H1 (cell line): ENCODE data around the gene DCTN2. TPM values are rescaled to one million over a fixed set of nuclear protein-coding genes. Genes with fewer than 3 reads are reported as not detected.

ENCODE experiments used
- CTCF ChIA-PET: fragments of 300-600 bp; sonication (Branson Sonifier 250); formaldehyde crosslinking; loops from one replicate; lab custom pipeline; 2021; ENCODE audit not compliant: partially characterized antibody; lab: Charles Lee
- POLR2A ChIA-PET: fragments of 300-600 bp; sonication (Branson Sonifier 250); formaldehyde crosslinking; loops from one replicate; lab custom pipeline; 2021; ENCODE audit warnings: inconsistent platforms; ENCODE audit not compliant: partially characterized antibody; lab: Charles Lee
- DNase-seq, 2 experiments: peaks; one replicate each; pipeline versions ENCODE4 v3.0.0 to v3.0.0-alpha.2; 2010 to 2022; ENCODE audit warnings: low spot score in 2 of 2, low read depth in 1 of 2, mixed read lengths in 1 of 2
- FAIRE-seq: peaks from 2 replicates; lab custom pipeline; 2011; peaks lifted over from hg19 to GRCh38; lab: Jason Lieb, UNC
- H2AFZ ChIP-seq: 2 replicates; pipeline ENCODE4 v1.8.1; 2012; ENCODE audit warnings: low read length, inconsistent platforms
- H2AK5ac ChIP-seq: 2 replicates; pipeline ENCODE4 v1.6.1; 2013; ENCODE audit warnings: low read depth, low read length
- H2BK120ac ChIP-seq: replicated peaks from 2 replicates; pipeline ENCODE3; 2013; ENCODE audit warnings: low read depth, low read length, inconsistent platforms
- H2BK12ac ChIP-seq: 2 replicates; pipeline ENCODE4 v1.6.1; 2013; ENCODE audit warnings: low read depth, low read length
- H2BK15ac ChIP-seq: 2 replicates; pipeline ENCODE4 v1.6.1; 2013; ENCODE audit warnings: low read length
- H2BK20ac ChIP-seq: 2 replicates; pipeline ENCODE4 v1.6.1; 2013; ENCODE audit warnings: low read length
- H2BK5ac ChIP-seq: 2 replicates; pipeline ENCODE4 v1.6.1; 2013; ENCODE audit warnings: low read depth, low read length
- H3K14ac ChIP-seq: 2 replicates; pipeline ENCODE4 v1.6.1; 2013; ENCODE audit warnings: inconsistent platforms; ENCODE audit not compliant: insufficient read length
- H3K18ac ChIP-seq: 2 replicates; pipeline ENCODE4 v1.6.1; 2013; ENCODE audit warnings: low read length; ENCODE audit errors: extremely low read depth
- H3K23ac ChIP-seq: 2 replicates; pipeline ENCODE4 v1.6.1; 2013; ENCODE audit warnings: inconsistent platforms; ENCODE audit not compliant: insufficient read length
- H3K23me2 ChIP-seq: 2 replicates; pipeline ENCODE4 v1.6.1; 2013; ENCODE audit warnings: low read depth, low read length
- H3K27ac ChIP-seq: 2 replicates; pipeline ENCODE4 v1.6.1; 2011; ENCODE audit warnings: low read depth, low read length, inconsistent platforms
- H3K27me3 ChIP-seq, 4 experiments: replicated peaks in 1 of 4; 1 replicate in 1 of 4; 2 replicates in 3 of 4; pipeline versions ENCODE4 v1.6.1 to v1.8.1; 2011 to 2013; ENCODE audit warnings: low read length in 3 of 4, mild to moderate bottlenecking in 3 of 4, inconsistent platforms in 2 of 4, mixed read lengths in 2 of 4, moderate library complexity in 1 of 4; ENCODE audit not compliant: control insufficient read depth in 3 of 4, insufficient read depth in 3 of 4; ENCODE audit errors: extremely low read depth in 1 of 4
- H3K36me3 ChIP-seq, 4 experiments: 2 replicates each; pipeline versions ENCODE4 v1.6.1 to v1.8.1; 2011 to 2013; ENCODE audit warnings: mild to moderate bottlenecking in 4 of 4, low read length in 3 of 4, moderate library complexity in 2 of 4, control low read depth in 1 of 4, inconsistent platforms in 1 of 4; ENCODE audit not compliant: insufficient read depth in 4 of 4, control insufficient read depth in 2 of 4
- H3K4ac ChIP-seq: replicated peaks from 2 replicates; pipeline ENCODE3; 2013; ENCODE audit warnings: low read length, low read depth, mixed read lengths, inconsistent platforms; ENCODE audit not compliant: insufficient read length
- H3K4me1 ChIP-seq, 4 experiments: replicated peaks in 1 of 4; 1 replicate in 1 of 4; 2 replicates in 3 of 4; pipeline versions ENCODE4 v1.6.1 to v1.8.1; 2011 to 2013; ENCODE audit warnings: low read length in 3 of 4, inconsistent platforms in 2 of 4, mixed read lengths in 1 of 4; ENCODE audit not compliant: insufficient read depth in 4 of 4, control insufficient read depth in 3 of 4
- H3K4me2 ChIP-seq, 2 experiments: 2 replicates each; pipeline versions ENCODE4 v1.6.1 to v1.8.1; 2011 to 2013; ENCODE audit warnings: low read depth in 2 of 2, low read length in 2 of 2, control low read depth in 1 of 2, inconsistent platforms in 1 of 2, mild to moderate bottlenecking in 1 of 2; ENCODE audit not compliant: insufficient read depth in 1 of 2
- H3K4me3 ChIP-seq, 4 experiments: fragments of 200-600, 300-600 bp in 1 of 4; sonication (generic), shearing (Covaris generic), sonication (Bioruptor Twin) in 1 of 4; 2 replicates each; pipeline versions ENCODE4 v1.5.1 to v1.8.1; 2011 to 2016; ENCODE audit warnings: low read length in 4 of 4, low read depth in 3 of 4, control low read depth in 2 of 4, inconsistent platforms in 2 of 4, mild to moderate bottlenecking in 2 of 4, mixed read lengths in 1 of 4, moderate library complexity in 1 of 4; ENCODE audit not compliant: insufficient read depth in 2 of 4; ENCODE audit errors: extremely low read depth in 1 of 4
- H3K56ac ChIP-seq: replicated peaks from 2 replicates; pipeline ENCODE3; 2013; ENCODE audit warnings: low read depth, mild to moderate bottlenecking, mixed read lengths, low read length, inconsistent platforms; ENCODE audit not compliant: insufficient read length
- H3K79me1 ChIP-seq: 2 replicates; pipeline ENCODE4 v1.6.1; 2013; ENCODE audit warnings: low read depth, low read length, control low read depth
- H3K79me2 ChIP-seq, 2 experiments: 2 replicates each; pipeline versions ENCODE4 v1.6.1 to v1.8.1; 2012 to 2013; ENCODE audit warnings: low read length in 2 of 2, mild to moderate bottlenecking in 2 of 2, inconsistent platforms in 1 of 2; ENCODE audit not compliant: insufficient read depth in 2 of 2, control insufficient read depth in 1 of 2
- H3K9ac ChIP-seq, 4 experiments: replicated peaks in 1 of 4; 1 replicate in 1 of 4; 2 replicates in 3 of 4; pipeline versions ENCODE4 v1.6.1 to v1.8.1; 2011 to 2013; ENCODE audit warnings: low read depth in 3 of 4, low read length in 3 of 4, control low read depth in 2 of 4, mild to moderate bottlenecking in 2 of 4, moderate library complexity in 2 of 4, inconsistent platforms in 1 of 4; ENCODE audit errors: extremely low read depth in 1 of 4
- H3K9me3 ChIP-seq, 2 experiments: 2 replicates each; pipeline versions ENCODE4 v1.6.1 to v1.8.1; 2012 to 2013; ENCODE audit warnings: mild to moderate bottlenecking in 2 of 2, moderate library complexity in 2 of 2, control low read depth in 1 of 2, inconsistent platforms in 1 of 2, low read depth in 1 of 2, low read length in 1 of 2, mixed read lengths in 1 of 2; ENCODE audit not compliant: insufficient read depth in 2 of 2
- H4K20me1 ChIP-seq, 2 experiments: replicated peaks in 1 of 2; 2 replicates each; pipeline versions ENCODE3 to v1.8.1; 2011 to 2013; ENCODE audit warnings: inconsistent platforms in 2 of 2, low read length in 2 of 2, mild to moderate bottlenecking in 1 of 2; ENCODE audit not compliant: insufficient read depth in 2 of 2, control insufficient read depth in 1 of 2
- H4K5ac ChIP-seq: 2 replicates; pipeline ENCODE4 v1.6.1; 2013; ENCODE audit warnings: low read length, low read depth, mixed read lengths, inconsistent platforms; ENCODE audit not compliant: insufficient read length
- H4K8ac ChIP-seq: 2 replicates; pipeline ENCODE4 v1.8.0; 2013; ENCODE audit warnings: mild to moderate bottlenecking, moderate library complexity, low read length, inconsistent platforms; ENCODE audit not compliant: insufficient read depth; ENCODE audit errors: extremely low read depth
- H4K91ac ChIP-seq: replicated peaks from 2 replicates; pipeline ENCODE3; 2013; ENCODE audit warnings: low read length, mixed read lengths, inconsistent platforms; ENCODE audit not compliant: insufficient read length
- CHD1 ChIP-seq: IDR thresholded peaks from 2 replicates; pipeline ENCODE4 v1.6.1; 2012; ENCODE audit warnings: low read depth, low read length, improper control_type of control experiment
- SUZ12 ChIP-seq: fragments of 200-600 bp; sonication (generic); IDR thresholded peaks from 2 replicates; pipeline ENCODE4 v1.6.1; 2012; ENCODE audit warnings: mild to moderate bottlenecking, inconsistent platforms, low read length, moderate library complexity, mixed read lengths
- WGBS, 2 experiments: shearing (Covaris generic) in 1 of 2; methylation state at CpG; one replicate each; pipeline versions ENCODE4 v1.1.6 to v1.1.7; 2013 to 2015; ENCODE audit warnings: low lambda C conversion rate in 2 of 2, mixed read lengths in 2 of 2, inconsistent platforms in 1 of 2, low coverage in 1 of 2, missing lambda C conversion rate in 1 of 2; ENCODE audit not compliant: insufficient replicate concordance in 2 of 2, insufficient coverage in 1 of 2, insufficient read length in 1 of 2; ENCODE audit errors: extremely low coverage in 1 of 2, missing lambda C conversion rate in 1 of 2; 5-methylcytosine and 5-hydroxymethylcytosine counted together
- polyA plus RNA-seq, 7 experiments: library from polyadenylated mRNA; depleted of rRNA in 3 of 7; stranded (reverse) in 5 of 7; unstranded in 2 of 7; fragments of >200 nt in 5 of 7; fragments of 200-250 nt in 2 of 7; gene quantifications; 1 replicate in 5 of 7; 2 replicates in 1 of 7; 4 replicates in 1 of 7; pipeline versions ENCODE4 v1.2.1 to v1.2.3, GENCODE V29; 2011 to 2013; ENCODE audit warnings: missing spikeins in 2 of 7, mixed read lengths in 2 of 7
- total RNA-seq: library from RNA; stranded (reverse); fragmentation: NEBNext Ultra II Directional; extraction: Animal tissue kit (Norgen Biotek cat#: 25700); gene quantifications from 2 replicates; pipeline ENCODE4 v1.2.1, GENCODE V29; 2021

DCTN2 gene
- total and polyA plus RNA-seq, 2 of the 8 experiments (the other 6 are each of a cell fraction or from before 2014, with no cell fraction given) = 90.3 to 91.9 TPM

DNA sequence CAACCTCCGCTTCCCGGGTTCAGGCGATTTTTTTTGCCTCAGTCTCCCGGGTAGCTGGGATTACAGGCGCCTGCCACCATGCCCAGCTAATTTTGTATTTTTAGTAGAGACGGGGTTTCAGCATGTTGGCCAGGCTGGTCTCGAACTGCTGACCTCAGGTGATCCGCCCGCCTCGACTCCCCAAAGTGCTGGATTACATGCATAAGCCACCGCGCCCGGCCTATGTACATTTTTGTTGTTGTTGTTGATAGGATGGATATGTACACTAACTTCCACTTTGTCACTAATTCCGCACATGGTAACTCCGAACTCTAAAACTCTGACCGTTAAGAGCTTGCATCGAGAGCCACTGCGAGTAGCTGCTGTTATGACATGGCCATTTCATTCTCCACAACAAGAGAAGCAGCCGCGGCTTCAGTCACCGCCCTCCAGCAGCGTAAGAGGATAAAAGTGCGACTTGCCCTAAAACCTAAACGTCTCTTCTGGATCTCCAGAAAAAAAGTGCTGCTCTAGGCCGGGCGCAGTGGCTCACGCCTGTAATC is 59.9 kb downstream of the DCTN2 start:
- Histone ChIP-seq H3K23ac (no peak overlapping the region), H3K14ac (no peak overlapping the region), H3K79me1 (peaks cover 8% of the 10 kb centered on the region; the same call in 1 of the 2 replicates), H3K9ac (no peak overlapping the region), H4K20me1 (peaks cover 0 to 3% of the 10 kb centered on the region in 2 experiments), H2BK120ac (no peak overlapping the region), H3K27me3 (no peaks in the 10 kb centered on the region), H3K23me2 (peaks cover 5% of the 10 kb centered on the region; the same call in 1 of the 2 replicates), H2AFZ (no peak overlapping the region), H4K5ac (no peak overlapping the region), H3K4me2 (no peak overlapping the region; a peak in 1 of 4 replicates), H3K27ac (no peak overlapping the region), H2BK5ac (no peak overlapping the region), H4K8ac (no peak overlapping the region; the same call in 1 of the 2 replicates), H3K4me1 (peaks cover 0 to 7% (median 2%) of the 10 kb centered on the region in 4 experiments; a peak in 5 of 7 replicates), H4K91ac (peak overlapping the region; percentile 15), H2BK20ac (no peak overlapping the region), H3K18ac (no peak overlapping the region), H3K56ac (no peak overlapping the region), H3K4me3 (no peak overlapping the region), H3K4ac (peak overlapping the region; percentile 69), H3K36me3 (peaks cover 16 to 33% (median 29%) of the 10 kb centered on the region in 4 experiments), H3K9me3 (no peaks in the 10 kb centered on the region), H2BK15ac (no peak overlapping the region), H2BK12ac (no peak overlapping the region; the same call in 1 of the 2 replicates), H2AK5ac (no peak overlapping the region), H3K79me2 (peaks cover 14 to 25% of the 10 kb centered on the region in 2 experiments)
- ChIA-PET CTCF (interaction anchor here (0.8 to 25.1 kb wide), 8 partner anchors 8 to 96 kb away, joined by 3 to 441 read pairs (median 4); partner anchors contain the start of genes GLI1 and INHBE), POLR2A (interaction anchor here (0.6 to 1.2 kb wide), 4 partner anchors 54 to 269 kb away, joined by 3 read pairs; no protein-coding TSS in a partner anchor)
- DNase-seq (no peak), FAIRE-seq (no peak)
- TF ChIP-seq CHD1 (no peak), SUZ12 (no peak)
- 94% methylated on average over 27 of the region's 27 CpGs; no CpG with 5 or more reads in 1 of the 2 experiments for WGBS, 2 experiments
